Endothelial cell of umbilical vein (primary cell): ENCODE results near the gene CPLX1. TPM values are rescaled to one million over a fixed set of nuclear protein-coding genes. Genes with fewer than 3 reads are reported as not detected.

Experiments used
- BruUV-seq: library from RNA; stranded (reverse); fragments of 400-500 nt; replicated peaks from 2 replicates; lab custom pipeline; 2021; lab: Mats Ljungman, UMichigan
- CTCF ChIA-PET: fragments of 300-600, 350-600 bp; sonication (Branson Sonifier 250); formaldehyde crosslinking; loops from one replicate; lab custom pipeline; 2021; ENCODE audit warnings: antibody characterized with exemption, inconsistent platforms; lab: Charles Lee
- POLR2A ChIA-PET: fragments of 300-600, 350-600 bp; sonication (Branson Sonifier 250); formaldehyde crosslinking; loops from one replicate; lab custom pipeline; 2021; ENCODE audit warnings: antibody characterized with exemption, inconsistent platforms; lab: Charles Lee
- DNase-seq: peaks from one replicate; pipeline ENCODE4 v3.0.0-alpha.2; 2011; ENCODE audit warnings: low read depth, low spot score
- FAIRE-seq: peaks from 2 replicates; lab custom pipeline; 2011; peaks lifted over from hg19 to GRCh38; lab: Jason Lieb, UNC
- H2AFZ ChIP-seq: 2 replicates; pipeline ENCODE4 v1.6.0; 2012; ENCODE audit warnings: low read depth, low read length, control low read depth, inconsistent platforms
- H3K27ac ChIP-seq: 2 replicates; pipeline ENCODE4 v1.5.1; 2011; ENCODE audit warnings: low read depth, mild to moderate bottlenecking, control low read depth, low read length, moderate library complexity; ENCODE audit not compliant: insufficient read depth
- H3K27me3 ChIP-seq, 2 experiments: 2 replicates each; pipeline versions ENCODE4 v1.6.0 to v1.6.1; 2011; ENCODE audit warnings: low read length in 2 of 2, mixed read lengths in 1 of 2; ENCODE audit not compliant: control insufficient read depth in 2 of 2, insufficient read depth in 2 of 2
- H3K36me3 ChIP-seq, 2 experiments: 2 replicates in 1 of 2; 3 replicates in 1 of 2; pipeline ENCODE4 v1.5.1; 2011; ENCODE audit warnings: low read length in 2 of 2, mild to moderate bottlenecking in 1 of 2, moderate library complexity in 1 of 2; ENCODE audit not compliant: control insufficient read depth in 2 of 2, insufficient read depth in 2 of 2; ENCODE audit errors: extremely low read depth in 1 of 2
- H3K4me1 ChIP-seq: 3 replicates; pipeline ENCODE4 v1.5.1; 2011; ENCODE audit warnings: mild to moderate bottlenecking, low read length; ENCODE audit not compliant: control insufficient read depth, insufficient read depth; ENCODE audit errors: extremely low read depth
- H3K4me2 ChIP-seq: 2 replicates; pipeline ENCODE4 v1.6.1; 2011; ENCODE audit warnings: low read length, control low read depth, mixed read lengths; ENCODE audit not compliant: insufficient read depth
- H3K4me3 ChIP-seq, 3 experiments: fragments of 200-600 bp in 1 of 3; sonication (generic), shearing (Covaris generic) in 1 of 3; replicated peaks in 1 of 3; 2 replicates each; pipeline ENCODE4 v1.5.1; 2011 to 2016; ENCODE audit warnings: control low read depth in 3 of 3, low read length in 3 of 3, mild to moderate bottlenecking in 2 of 3, inconsistent platforms in 1 of 3, low read depth in 1 of 3, moderate library complexity in 1 of 3; ENCODE audit not compliant: insufficient read depth in 1 of 3
- H3K79me2 ChIP-seq: 2 replicates; pipeline ENCODE4 v1.6.0; 2012; ENCODE audit warnings: low read length, inconsistent platforms; ENCODE audit not compliant: control insufficient read depth, insufficient read depth
- H3K9ac ChIP-seq: replicated peaks from 2 replicates; pipeline ENCODE3; 2011; ENCODE audit warnings: low read length, control low read depth; ENCODE audit not compliant: insufficient read depth; ENCODE audit errors: extremely low read depth
- H3K9me1 ChIP-seq: replicated peaks from 3 replicates; pipeline ENCODE4 v1.6.0; 2011; ENCODE audit warnings: mild to moderate bottlenecking, low read length; ENCODE audit not compliant: control insufficient read depth, insufficient read depth; ENCODE audit errors: extremely low read depth
- H3K9me3 ChIP-seq: replicated peaks from 2 replicates; pipeline ENCODE4 v1.5.1; 2012; ENCODE audit warnings: low read length, inconsistent platforms; ENCODE audit not compliant: control insufficient read depth, insufficient read depth
- H4K20me1 ChIP-seq: replicated peaks from 2 replicates; pipeline ENCODE3; 2011; ENCODE audit warnings: mild to moderate bottlenecking, low read length; ENCODE audit not compliant: control insufficient read depth, insufficient read depth; ENCODE audit errors: extremely low read depth
- CTCF ChIP-seq, 2 donors: IDR thresholded peaks; 1 replicate in 1 of 2; 2 replicates in 1 of 2; pipeline ENCODE4 v1.5.1; 2011; ENCODE audit warnings: low read length in 2 of 2, mild to moderate bottlenecking in 2 of 2, moderate library complexity in 2 of 2, control low read depth in 1 of 2, inconsistent platforms in 1 of 2, low read depth in 1 of 2; ENCODE audit not compliant: insufficient read depth in 1 of 2; ENCODE audit errors: extremely low read depth in 1 of 2
- EZH2 ChIP-seq: IDR thresholded peaks from 2 replicates; pipeline ENCODE4 v1.6.1; 2012; ENCODE audit warnings: borderline replicate concordance, low read depth, mild to moderate bottlenecking, moderate library complexity, low read length, inconsistent platforms; ENCODE audit not compliant: severe bottlenecking
- FOS ChIP-seq: IDR thresholded peaks from 2 replicates; pipeline ENCODE4 v1.6.1; 2011; ENCODE audit warnings: mild to moderate bottlenecking, low read length, moderate library complexity, borderline replicate concordance; ENCODE audit not compliant: insufficient read depth
- GATA2 ChIP-seq: IDR thresholded peaks from 2 replicates; pipeline ENCODE4 v1.7.0; 2011; ENCODE audit warnings: low read depth, mild to moderate bottlenecking, moderate library complexity, mixed read lengths, low read length; ENCODE audit not compliant: insufficient read length, insufficient read depth
- JUN ChIP-seq: IDR thresholded peaks from 2 replicates; pipeline ENCODE4 v1.6.1; 2011; ENCODE audit warnings: borderline replicate concordance, low read depth; ENCODE audit not compliant: insufficient read length, insufficient read depth
- MYC ChIP-seq: IDR thresholded peaks from one replicate; pipeline ENCODE4 v1.6.1; 2011; ENCODE audit warnings: mild to moderate bottlenecking, low read depth, low read length
- POLR2A ChIP-seq: IDR thresholded peaks from 2 replicates; pipeline ENCODE4 v1.6.1; 2012; ENCODE audit warnings: low read depth, mild to moderate bottlenecking, control low read depth, low read length
- POLR2AphosphoS5 ChIP-seq: IDR thresholded peaks from 2 replicates; pipeline ENCODE4 v1.6.1; 2012; ENCODE audit warnings: low read depth, mild to moderate bottlenecking, control low read depth, low read length, moderate library complexity; ENCODE audit not compliant: insufficient read depth
- dilution Hi-C: fragments of 300-500 bp; cut with MboI; formaldehyde crosslinking; loops from one replicate; pipeline ENCODE4 v1.15.0; 2019; ENCODE audit warnings: low sequenced_read_pairs; ENCODE audit not compliant: extremely low pct_ligation_motif_present
- intact Hi-C: fragments of 100-400 bp; cut with micrococcal nuclease; formaldehyde crosslinking; loops from one replicate; pipeline ENCODE4 v1.10.0; 2022
- polyA plus RNA-seq, 4 experiments: library from polyadenylated mRNA; depleted of rRNA in 3 of 4; stranded (reverse) in 3 of 4; unstranded in 1 of 4; fragments of >200 nt; gene quantifications; 2 replicates each; pipeline versions ENCODE4 v1.2.1 to v1.2.3, GENCODE V29; 2011 to 2012; ENCODE audit warnings: missing spikeins in 1 of 4
- total RNA-seq: library from RNA; stranded (reverse); gene quantifications from 2 replicates; pipeline ENCODE4 v1.2.3, GENCODE V29; 2021
- TF ChIP-seq, protein P1 (sequence below): IDR thresholded peaks from 2 replicates; pipeline ENCODE4 v1.6.1; 2011; ENCODE audit not compliant: insufficient read depth, insufficient read length

CPLX1 gene
- total and polyA plus RNA-seq, 2 donors (not counting 3 experiments of a cell fraction or from before 2014, with no cell fraction given), result 1.0 to 1.8 TPM

DNA sequence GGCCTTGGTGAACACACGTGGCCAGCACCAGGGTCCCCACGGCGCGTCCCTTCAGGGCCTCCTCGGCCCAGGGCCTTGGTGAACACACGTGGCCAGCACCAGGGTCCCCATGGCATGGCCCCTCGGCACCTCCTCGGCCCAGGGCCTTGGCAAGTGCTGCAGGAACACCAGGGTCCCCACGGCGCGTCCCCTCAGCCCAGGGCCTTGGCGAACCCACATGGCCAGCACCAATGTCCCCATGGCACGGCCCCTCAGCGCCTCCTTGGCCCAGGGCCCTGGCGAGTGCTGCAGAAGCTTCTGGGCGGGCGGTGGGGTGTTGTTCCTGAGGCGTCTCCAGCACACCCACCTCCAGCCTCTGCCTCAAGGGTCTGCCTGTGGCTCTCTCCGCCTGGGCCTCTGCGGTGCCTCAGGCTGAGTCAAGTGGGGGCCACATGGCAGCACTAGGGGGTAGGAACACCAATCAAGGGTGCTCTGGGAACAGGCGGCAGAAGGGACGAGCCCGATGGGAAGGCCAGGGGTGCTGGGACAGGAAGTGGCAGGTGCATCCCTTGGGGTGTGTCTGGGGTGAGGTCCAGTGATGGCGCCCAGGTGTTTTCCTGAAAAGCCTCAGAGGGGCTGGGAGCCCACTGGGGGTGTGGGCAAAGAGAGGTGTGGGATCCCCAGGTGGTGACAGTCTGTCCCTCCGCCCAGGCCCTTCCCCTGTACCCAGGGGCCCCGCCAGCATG lies 41.8 kb upstream of the CPLX1 start:
- POLR2A ChIA-PET, result no interaction called here
- BruUV-seq, result no TSS peak
- TF ChIP-seq GATA2, result no peak
- TF ChIP-seq, protein P1, sequence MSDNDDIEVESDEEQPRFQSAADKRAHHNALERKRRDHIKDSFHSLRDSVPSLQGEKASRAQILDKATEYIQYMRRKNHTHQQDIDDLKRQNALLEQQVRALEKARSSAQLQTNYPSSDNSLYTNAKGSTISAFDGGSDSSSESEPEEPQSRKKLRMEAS, result no peak
- no peak for TF ChIP-seq MYC
- no peak for TF ChIP-seq FOS
- TF ChIP-seq CTCF (IDR thresholded peaks at IDR 0.05; ENCODE audit: extremely low read depth in 1 of 2, insufficient read depth in 1 of 2, low read depth in 1 of 2, low read length in 2 of 2), result no peak
- TF ChIP-seq JUN, result no peak
- no peak for TF ChIP-seq POLR2AphosphoS5
- TF ChIP-seq EZH2, result no peak
- no peak for TF ChIP-seq POLR2A
- dilution Hi-C loops, result no loop called here
- Histone ChIP-seq H3K4me3 (no peak overlapping the region), H3K27me3 (no peaks in the 10 kb centered on the region), H3K36me3 (peaks cover 0 to 44% of the 10 kb centered on the region in 2 experiments), H3K4me2 (no peak overlapping the region), H4K20me1 (no peaks in the 10 kb centered on the region), H2AFZ (no peak overlapping the region), H3K9me3 (no peaks in the 10 kb centered on the region), H3K4me1 (no peaks in the 10 kb centered on the region), H3K79me2 (no peaks in the 10 kb centered on the region), H3K9ac (no peak overlapping the region), H3K9me1 (no peaks in the 10 kb centered on the region), H3K27ac (no peak overlapping the region)
- FAIRE-seq (no peak), DNase-seq (no peak)
- CTCF ChIA-PET, result no interaction called here
- intact Hi-C loops, result no loop called here
